GM18507 (cell line): ENCODE data around the gene FCHO2.

ENCODE experiments used
- DNase-seq: peaks from one replicate; pipeline ENCODE4 v3.0.0; 2011; ENCODE audit warnings: low read depth; ENCODE audit not compliant: insufficient read length; ENCODE audit errors: extremely low spot score
- FAIRE-seq: peaks from 2 replicates; lab custom pipeline; 2011; peaks lifted over from hg19 to GRCh38; lab: Jason Lieb, UNC

The FCHO2 gene

DNA sequence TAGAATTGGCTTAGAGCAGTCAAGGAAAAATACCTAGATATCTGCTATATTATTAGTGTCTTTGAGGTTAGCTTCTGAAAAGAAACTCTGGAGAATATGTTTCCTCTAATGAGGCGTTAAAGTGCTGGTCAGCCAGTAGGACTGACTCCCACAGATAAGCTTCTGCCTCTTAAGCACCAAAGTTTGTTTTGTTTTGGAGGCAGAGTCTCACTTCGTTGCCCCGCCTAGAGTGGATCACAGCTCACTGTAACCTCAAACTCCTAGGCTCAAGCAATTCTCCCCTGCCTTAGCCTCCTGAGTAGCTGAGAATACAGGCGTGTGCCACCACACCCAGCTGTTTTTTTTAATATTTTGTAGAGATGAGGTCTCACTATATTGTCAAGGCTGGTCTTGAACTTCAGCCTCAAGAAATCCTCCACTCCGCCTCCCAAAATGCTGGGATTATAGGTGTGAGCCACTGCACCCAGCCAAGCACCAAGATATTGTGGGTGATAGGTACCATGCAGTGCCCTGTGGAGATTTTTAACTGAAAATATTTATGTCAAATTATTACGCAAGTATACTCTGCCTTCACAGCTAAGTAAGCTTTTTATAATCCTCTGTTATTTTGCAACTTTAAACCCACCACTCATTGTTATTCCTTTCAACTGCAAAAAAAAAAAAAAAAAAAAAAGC, 139.9 kb downstream of the FCHO2 start:
- FAIRE-seq (no peak), DNase-seq (no peak)

DNA sequence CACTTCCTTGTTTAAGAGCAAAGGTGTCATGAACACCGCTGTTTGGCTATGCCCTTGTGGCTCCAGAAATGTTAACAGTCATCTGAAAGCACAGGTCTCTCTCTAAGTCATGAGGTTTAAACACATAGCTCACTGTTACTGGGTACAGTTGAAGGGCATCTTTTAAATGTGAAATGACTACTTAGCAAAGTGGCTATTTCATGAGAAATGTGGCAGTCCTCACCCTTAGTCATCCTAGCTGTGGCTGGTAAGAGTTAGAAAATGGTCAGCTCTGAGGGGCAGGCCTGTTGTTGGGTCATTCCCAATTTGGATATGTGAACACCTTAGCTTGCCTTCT, 140.4 kb downstream of the FCHO2 start:
- DNase-seq = no peak

DNA sequence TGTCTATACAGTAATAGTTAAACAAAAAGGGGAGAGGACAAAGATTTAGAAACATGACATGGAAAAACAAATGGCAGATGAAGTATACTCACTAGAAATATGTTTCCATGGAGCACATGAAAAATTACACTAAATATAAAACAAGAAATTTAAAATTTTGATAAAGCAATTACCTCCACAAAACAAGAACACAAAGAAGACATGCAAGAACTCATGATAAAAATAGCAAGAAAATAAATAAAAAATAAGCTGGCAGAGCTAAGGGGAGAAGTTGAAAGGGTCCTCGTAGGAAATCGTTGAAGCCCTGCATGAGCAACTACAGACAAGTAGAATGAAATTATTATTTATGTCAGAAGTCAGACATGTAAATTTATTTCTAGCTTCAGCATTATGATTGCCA, 141.9 kb downstream of the FCHO2 start:
- no peak for FAIRE-seq
- DNase-seq = no peak

More for the DNA sequence above, 140.4 kb downstream of the FCHO2 start:
- no peak for FAIRE-seq

DNA sequence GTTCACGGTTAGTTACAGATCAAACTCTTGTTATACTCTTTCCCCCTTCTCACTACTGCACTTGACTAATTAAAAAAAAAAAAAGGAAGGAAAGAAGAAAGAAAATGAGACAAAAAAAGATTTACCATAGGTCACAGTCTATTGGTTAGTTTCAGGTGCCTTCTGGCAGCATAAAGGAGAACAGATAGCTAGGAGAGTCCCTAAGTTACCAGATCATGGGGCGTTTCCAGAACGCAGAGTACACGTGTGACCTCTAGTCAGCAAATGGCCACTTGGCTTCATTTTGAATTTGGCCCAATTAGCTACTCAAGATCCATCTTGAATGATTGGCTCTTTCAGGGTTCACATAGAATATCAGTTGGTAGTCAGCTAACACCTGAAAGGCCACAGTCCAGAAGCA, 144.3 kb downstream of the FCHO2 start:
- DNase-seq (no peak), FAIRE-seq (no peak)

DNA sequence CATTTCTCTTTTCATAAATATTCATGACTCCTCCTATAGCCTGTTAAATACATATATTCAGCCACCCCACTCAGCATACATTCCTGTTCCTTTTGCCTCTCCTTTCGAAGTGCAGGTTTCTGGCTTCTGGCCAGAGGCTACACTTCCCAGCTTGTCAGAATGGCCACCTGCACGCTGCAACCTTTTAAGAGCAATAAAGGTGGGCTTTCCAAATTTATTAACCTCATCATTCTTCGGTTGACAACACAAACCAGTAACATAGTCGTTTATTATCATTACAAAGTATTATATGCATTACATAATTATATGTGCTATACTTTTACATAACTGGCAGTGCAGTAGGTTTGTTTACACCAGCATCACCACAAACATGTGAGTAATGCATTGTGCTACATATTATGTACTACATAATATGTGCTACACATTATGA, 148.0 kb downstream of the FCHO2 start:
- DNase-seq (no peak), FAIRE-seq (no peak)

DNA sequence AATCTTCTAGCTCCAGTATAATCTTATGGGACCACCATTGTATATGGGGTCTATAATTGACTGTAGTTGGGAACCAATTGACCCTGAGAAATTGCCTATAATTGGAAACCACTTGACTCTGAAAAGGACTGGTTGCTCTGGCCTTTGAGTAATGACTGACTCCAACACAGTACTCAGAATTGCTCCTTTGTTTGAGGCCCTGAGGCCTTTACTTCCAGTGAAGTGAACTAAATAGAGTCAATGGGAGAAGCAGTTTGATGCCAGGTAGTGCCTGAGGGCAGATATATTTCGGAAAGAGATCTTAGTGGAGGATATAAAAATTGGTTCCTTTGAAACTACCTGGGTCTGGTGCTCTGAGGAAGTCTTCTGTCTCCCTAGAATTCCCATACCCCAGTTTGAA, 148.5 kb downstream of the FCHO2 start:
- FAIRE-seq (no peak), DNase-seq (no peak)

DNA sequence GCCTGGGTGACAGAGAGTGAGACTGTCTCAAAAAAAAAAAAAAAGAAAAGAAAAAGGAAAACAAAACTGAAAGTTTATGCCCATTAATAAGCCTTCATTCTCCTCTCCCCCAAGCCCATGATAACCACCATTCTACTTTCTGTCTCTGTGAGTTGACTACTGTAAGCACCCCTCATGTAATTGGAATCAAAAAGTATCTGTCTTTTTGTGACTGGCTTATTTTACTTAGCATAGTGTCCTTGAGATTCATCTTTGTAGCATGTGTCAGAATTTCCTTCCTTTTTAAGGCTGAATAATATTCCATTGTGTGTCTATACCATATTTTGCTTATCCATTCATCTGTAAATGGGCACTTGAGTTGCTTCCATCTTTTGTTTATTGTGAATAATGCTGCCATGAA, 150.5 kb downstream of the FCHO2 start:
- no peak for DNase-seq
- no peak for FAIRE-seq

DNA sequence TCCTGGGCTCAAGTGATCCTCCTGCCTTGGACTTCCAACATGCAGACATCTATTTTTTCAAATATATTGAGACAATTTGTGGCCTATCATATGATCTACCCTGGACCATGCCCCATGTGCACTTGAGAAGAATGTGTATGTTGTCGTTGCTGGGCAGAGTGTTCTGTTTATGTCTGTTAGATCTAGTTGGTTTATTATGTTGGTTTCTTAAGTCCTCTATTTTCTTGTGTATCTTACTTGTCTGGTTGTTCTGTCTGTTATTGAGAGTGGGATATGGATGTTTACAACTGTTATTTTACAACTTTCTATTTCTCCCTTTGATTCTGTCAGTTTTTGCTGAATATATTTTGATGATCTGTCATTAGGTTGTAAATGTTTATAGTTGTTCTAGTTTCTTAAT, 154.3 kb downstream of the FCHO2 start:
- FAIRE-seq = no peak
- no peak for DNase-seq

DNA sequence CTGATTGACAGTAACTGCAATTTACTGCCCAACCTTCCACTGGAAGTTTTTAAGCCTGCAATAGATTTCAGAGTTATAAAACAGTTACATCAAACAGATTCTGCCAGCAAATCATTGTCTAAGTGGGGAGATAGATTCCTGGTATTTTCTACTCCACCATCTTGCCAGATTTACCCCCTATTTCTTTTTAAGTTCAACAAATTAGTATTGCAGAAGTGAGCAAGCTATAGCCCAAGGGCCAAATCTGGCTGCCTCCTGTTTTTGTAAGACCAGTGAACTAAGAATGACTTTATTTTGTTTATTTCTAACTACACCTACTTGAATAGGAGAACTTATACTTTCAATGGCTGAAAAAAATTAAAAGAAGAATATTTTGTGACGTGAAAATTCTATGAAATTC, 155.7 kb downstream of the FCHO2 start:
- DNase-seq (no peak), FAIRE-seq (no peak)

DNA sequence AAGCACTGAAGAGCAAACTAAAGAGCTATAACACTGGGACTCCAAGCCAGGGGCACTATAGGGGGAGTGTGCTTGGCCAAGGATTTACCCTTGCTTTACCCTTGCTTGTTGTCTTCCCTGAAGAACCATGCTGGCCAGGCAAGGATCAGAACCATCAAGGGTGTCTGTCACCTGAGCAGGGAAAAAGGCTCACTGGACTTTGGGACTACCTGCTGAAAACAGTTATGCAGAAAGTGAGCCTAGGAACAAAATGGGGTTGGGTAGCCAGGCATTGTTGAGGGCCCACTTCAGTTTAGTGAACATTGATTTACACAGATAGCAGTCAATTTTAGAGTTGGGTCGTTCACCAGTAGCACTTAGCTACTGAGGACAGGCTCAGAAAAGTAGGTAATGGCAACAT, 156.5 kb downstream of the FCHO2 start:
- DNase-seq (no peak), FAIRE-seq (no peak)

DNA sequence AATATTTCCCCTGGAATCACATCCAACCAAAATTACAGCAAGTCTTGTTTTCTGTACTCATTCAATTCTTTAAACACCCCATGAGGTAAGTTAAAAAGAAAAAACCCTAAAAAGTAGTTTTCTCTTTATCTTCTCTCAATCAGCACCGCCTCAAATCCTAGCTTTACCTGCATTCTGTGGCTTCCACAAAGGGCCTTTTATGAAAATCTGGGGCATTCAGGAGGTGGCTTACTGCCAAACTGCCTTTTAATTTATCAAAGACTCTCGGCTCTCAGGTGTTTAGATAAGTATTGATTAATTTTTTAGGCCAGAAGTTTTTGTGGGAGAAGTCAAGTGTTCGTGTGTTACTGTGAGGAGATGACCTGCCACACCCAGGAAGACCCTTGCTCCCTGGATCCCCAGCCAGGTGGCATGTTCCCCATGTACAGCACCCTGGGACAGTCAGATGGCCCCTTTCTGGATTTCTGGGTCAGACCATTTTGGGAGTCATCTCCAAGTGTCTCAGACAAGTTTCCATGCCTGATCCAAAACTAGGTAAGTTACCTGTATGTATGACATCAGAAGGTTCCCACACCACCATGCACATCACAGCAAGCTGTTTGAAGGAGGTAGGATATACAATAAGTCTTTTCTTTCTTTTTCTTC, 158.3 kb downstream of the FCHO2 start:
- no peak for FAIRE-seq
- no peak for DNase-seq

DNA sequence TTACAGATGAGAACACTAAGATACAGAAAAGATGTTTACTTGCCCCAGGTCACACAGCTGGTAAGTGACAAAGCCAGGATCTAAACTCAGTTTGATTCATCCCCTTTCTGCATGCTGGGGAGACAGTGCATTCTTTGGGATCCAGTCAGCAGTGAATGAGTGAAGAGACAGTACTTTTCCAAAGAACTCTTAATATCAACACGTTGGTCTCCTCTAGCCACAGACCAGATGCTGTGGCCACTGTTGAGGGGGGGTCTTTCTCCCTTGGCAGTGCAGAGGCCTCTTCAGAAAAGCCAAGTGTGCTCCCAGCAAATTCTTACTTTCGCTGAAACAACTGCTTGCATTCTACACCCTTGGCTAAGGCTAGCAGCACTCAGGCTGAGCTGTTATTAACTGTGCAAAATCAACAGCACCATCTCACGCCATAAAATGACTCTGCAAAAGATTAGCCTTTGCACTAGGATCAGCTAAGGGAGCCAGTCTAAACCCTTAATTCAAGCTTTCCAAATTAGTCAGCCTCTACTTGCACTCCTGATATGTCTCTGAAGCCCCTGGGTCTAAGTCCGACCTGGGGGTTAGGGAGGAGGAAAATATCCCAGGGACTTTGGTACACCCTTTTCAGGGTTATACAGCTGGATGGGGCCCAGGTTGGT, 159.7 kb downstream of the FCHO2 start:
- DNase-seq = no peak
- FAIRE-seq = no peak

DNA sequence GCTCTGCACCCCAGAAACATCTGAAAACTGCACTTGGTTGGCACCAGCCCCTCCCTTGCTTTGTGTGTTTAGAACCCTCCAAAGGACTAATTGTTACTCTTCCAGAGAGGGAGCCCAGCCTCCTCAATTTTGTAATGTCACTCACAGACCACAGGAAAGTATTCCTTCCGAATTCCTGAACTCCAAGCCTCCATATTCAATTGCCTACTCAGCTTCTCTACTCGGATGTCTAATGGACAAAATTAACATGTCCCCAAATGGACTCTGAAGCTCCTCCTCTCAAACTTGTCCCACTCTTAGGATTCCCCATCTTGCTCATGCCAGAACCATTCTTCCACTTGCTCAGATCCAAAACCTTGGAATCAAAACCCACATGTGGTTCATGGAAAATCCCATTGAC, 160.7 kb downstream of the FCHO2 start:
- DNase-seq (no peak), FAIRE-seq (no peak)

DNA sequence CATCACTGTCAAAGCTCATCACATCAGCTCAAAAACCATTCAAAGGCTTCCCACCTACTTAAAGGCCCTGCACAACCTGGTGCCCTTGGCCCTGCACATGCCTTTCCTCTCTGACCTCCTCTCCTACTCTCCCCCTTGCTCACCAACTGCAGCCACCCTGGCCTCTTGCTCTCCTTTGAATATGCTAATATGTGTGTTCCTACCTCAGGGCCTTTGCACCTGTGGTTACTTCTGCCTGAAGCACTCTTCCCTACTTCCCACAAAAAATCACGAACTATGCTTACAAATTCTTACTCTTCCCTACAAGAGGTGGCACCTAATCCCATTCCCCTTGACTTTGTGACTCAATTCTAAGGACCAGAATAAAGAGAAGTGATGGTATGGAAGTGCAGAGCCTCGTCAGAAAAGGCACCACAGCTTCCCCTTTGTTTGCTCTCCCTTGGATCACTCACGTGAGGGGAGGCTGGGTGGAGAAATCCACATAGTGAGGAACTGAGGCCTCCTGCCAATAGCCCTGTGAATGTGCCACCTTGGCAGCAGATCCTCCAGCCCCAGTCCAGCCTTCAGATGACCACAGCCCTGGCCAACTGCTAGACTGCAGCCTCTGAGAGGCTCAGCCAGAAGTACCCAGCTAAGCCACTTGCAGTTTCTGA, 161.4 kb downstream of the FCHO2 start:
- DNase-seq (no peak), FAIRE-seq (no peak)

DNA sequence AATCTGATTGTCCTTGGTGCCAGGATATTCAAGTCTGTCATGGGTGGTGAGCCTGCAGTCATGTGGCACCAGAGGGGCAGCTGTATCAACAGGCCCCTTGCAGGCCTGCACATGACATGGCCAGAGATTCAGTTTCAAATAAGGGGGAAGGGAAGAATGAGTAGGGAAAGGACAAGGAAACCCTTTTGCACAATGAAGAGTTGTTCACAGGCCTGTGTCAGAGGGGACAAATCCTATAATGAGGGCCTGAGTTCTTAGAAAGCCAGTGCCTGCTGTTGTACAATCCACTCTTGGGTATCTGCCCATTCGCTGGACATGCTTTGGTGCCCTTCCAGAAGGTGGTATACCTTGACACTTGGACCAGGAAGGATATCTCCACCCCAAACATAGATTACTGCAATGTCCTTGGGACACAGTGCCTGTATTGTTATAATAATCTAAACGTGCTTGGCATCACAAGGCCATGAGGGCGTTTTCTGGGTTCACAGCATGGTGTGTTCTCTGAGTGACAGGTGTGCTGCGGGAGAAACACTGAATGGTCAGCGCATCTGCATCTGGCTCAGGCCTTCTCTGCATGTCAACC, 162.6 kb downstream of the FCHO2 start:
- FAIRE-seq = no peak

DNA sequence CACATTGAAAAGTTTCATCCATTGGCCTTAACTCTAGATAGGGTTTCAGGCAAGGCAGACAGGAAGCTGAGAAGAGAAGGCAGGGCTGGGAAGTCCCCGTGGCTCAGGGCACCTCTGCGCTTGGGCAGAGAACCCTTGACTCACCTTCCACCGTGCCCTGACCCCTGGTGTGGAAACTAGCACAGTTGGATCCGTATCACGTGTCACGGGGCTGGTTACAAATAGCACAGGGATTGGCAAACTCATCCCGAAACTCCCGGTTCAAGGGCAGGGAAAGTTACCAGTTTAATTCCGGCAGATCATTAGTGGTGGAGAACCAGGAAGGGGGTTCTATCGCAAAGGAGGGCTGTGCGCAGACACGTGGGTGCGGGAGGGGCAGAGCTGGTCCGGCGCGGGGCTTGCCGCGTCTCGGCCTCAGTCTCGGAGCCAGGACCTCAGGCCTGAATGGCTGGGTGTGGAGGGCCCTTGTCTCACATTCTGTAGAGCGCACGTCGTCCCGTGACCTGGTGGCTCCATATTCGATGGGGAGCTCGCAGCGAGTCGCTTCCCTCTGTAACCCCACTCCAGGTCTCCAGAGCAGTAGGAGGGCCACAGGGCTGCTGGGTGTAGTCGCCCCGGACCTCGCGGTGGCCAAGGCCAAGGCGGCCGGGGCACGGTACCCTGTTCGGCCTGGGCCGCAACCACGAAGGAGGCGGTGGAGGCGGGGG, 163.8 kb downstream of the FCHO2 start:
- DNase-seq = no peak
- no peak for FAIRE-seq

More for the DNA sequence above, 162.6 kb downstream of the FCHO2 start:
- DNase-seq = no peak

DNA sequence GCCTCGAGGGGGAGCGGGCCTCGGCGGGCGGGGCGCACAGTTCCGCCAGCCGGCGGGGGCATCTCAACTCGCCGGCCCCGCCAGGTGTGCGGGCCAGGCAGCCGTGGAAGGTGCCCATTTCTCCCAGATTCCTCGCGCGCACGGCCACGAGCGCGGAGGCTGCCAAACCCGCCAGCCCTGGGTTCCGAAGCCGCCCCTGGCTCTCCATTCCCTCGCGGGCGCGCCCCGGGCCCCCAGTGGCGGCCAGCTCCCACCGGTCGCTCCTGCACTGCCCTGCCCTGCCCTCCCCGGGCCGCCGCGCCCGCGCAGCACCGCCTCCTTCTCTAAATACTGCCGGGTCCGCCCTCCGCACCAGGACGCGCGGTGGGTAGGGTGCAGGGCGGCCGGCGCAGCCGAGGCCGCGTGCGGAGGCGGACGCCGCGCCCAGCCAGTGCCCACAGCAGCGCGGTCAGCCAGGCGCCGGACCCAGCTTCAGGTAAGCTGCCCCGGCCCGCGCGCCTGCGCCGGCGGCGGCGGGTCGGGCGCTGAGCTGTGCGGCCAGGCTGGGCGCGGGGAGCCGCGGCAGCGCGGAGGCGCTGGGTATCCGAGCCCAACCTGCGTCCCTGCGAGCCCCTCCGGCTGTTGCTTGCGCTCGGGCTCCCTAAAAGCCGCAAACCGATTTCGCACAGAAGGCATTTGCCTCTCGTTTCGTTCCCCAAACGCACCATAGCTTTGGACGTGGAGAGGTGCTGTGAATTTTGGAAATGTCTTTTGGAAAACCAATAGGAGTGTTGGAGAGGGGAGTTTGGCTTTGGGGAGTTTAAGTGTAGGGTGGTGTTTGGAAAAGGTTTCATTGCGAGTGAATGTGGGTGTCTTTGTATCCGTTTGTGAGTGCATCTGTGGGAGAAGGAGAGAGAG, 164.6 kb downstream of the FCHO2 start, which contains the start of gene TMEM171:
TMEM171 (plus strand) TSS at position 354 of the 897 bp plus-strand sequence. CDS start 2,799 bp downstream, outside the sequence.
- no peak for FAIRE-seq
- DNase-seq = no peak

DNA sequence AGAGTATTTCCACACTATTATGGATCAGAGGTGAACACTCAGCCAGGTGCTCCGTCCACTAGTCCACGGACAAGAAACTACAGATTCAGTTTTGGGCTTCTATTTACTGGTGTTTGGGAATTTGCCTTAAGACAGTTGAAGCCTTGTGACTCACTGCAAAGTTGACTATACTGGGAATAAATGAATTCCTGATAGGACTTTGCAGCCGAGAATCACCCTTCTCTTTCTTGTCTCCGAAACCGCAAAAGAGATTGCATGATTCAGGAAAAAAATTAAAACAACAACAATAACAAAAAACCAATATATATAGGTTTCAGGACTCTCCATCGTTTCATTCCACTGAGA, 165.2 kb downstream of the FCHO2 start:
- FAIRE-seq (no peak), DNase-seq (no peak)
